CD14-positive monocyte (primary cell): ENCODE data around the gene PSD. TPM values are rescaled to one million over a fixed set of nuclear protein-coding genes. Genes with fewer than 3 reads are reported as not detected.

Source experiments
- DNase-seq, 3 donors: peaks; one replicate each; pipeline ENCODE4 v3.0.0-alpha.2; 2011 to 2022
- H2AFZ ChIP-seq: 2 replicates; pipeline ENCODE4 v1.6.0; 2012; ENCODE audit warnings: mild to moderate bottlenecking, low read depth, low read length, inconsistent platforms; ENCODE audit not compliant: insufficient read depth, poor library complexity, severe bottlenecking
- H3K27ac ChIP-seq, 2 donors: 1 replicate in 1 of 2; 2 replicates in 1 of 2; pipeline ENCODE4 v1.5.1; 2012 to 2013; ENCODE audit warnings: low read length in 2 of 2, control low read depth in 1 of 2, inconsistent platforms in 1 of 2, low read depth in 1 of 2, mild to moderate bottlenecking in 1 of 2
- H3K27me3 ChIP-seq, 2 donors: one replicate each; pipeline versions ENCODE4 v1.6.0 to v1.6.1; 2011 to 2013; ENCODE audit warnings: low read length in 2 of 2; ENCODE audit not compliant: control insufficient read depth in 2 of 2, insufficient read depth in 2 of 2
- H3K36me3 ChIP-seq, 2 donors: replicated peaks in 1 of 2; 1 replicate in 1 of 2; 2 replicates in 1 of 2; pipeline versions ENCODE4 v1.5.1 to v1.6.1; 2012 to 2013; ENCODE audit warnings: low read length in 2 of 2, control low read depth in 1 of 2, inconsistent platforms in 1 of 2, mild to moderate bottlenecking in 1 of 2; ENCODE audit not compliant: insufficient read depth in 2 of 2, control insufficient read depth in 1 of 2
- H3K4me1 ChIP-seq, 2 donors: 1 replicate in 1 of 2; 2 replicates in 1 of 2; pipeline versions ENCODE4 v1.5.1 to v1.6.1; 2012 to 2013; ENCODE audit warnings: low read length in 2 of 2, control low read depth in 1 of 2, inconsistent platforms in 1 of 2, mild to moderate bottlenecking in 1 of 2, moderate library complexity in 1 of 2; ENCODE audit not compliant: insufficient read depth in 2 of 2, control insufficient read depth in 1 of 2
- H3K4me2 ChIP-seq: replicated peaks from 2 replicates; pipeline ENCODE3; 2012; ENCODE audit warnings: low read length, moderate library complexity, mild to moderate bottlenecking; ENCODE audit not compliant: poor library complexity, severe bottlenecking; ENCODE audit errors: extremely low read depth
- H3K4me3 ChIP-seq, 3 experiments: fragments of 200-600 bp in 1 of 3; sonication (generic) in 1 of 3; replicated peaks in 1 of 3; 1 replicate in 2 of 3; 2 replicates in 1 of 3; pipeline ENCODE4 v1.5.1; 2011 to 2013; ENCODE audit warnings: low read length in 3 of 3, mild to moderate bottlenecking in 3 of 3, control low read depth in 2 of 3, low read depth in 2 of 3, inconsistent platforms in 1 of 3, moderate library complexity in 1 of 3
- H3K79me2 ChIP-seq: 2 replicates; pipeline ENCODE4 v1.6.0; 2012; ENCODE audit warnings: mild to moderate bottlenecking, control low read depth, inconsistent platforms, low read length, moderate library complexity; ENCODE audit not compliant: insufficient read depth
- H3K9ac ChIP-seq: 2 replicates; pipeline ENCODE4 v1.6.0; 2017; ENCODE audit warnings: low read length, mild to moderate bottlenecking; ENCODE audit not compliant: insufficient read depth, poor library complexity, severe bottlenecking
- H3K9me3 ChIP-seq, 2 donors: replicated peaks in 1 of 2; 1 replicate in 1 of 2; 2 replicates in 1 of 2; pipeline versions ENCODE4 v1.5.1 to v1.6.1; 2012 to 2013; ENCODE audit warnings: low read length in 2 of 2, control low read depth in 1 of 2; ENCODE audit not compliant: control insufficient read depth in 1 of 2, insufficient read depth in 1 of 2
- H4K20me1 ChIP-seq: 2 replicates; pipeline ENCODE4 v1.6.0; 2012; ENCODE audit warnings: mild to moderate bottlenecking, low read length, control low read depth, moderate library complexity; ENCODE audit not compliant: insufficient read depth
- H3K27ac Mint-ChIP-seq, 7 donors: one replicate each; pipeline ENCODE4 v1.8.0; 2020; ENCODE audit warnings: mild to moderate bottlenecking in 7 of 7, mixed read lengths in 7 of 7, moderate library complexity in 6 of 7, inconsistent platforms in 2 of 7
- H3K27me3 Mint-ChIP-seq, 3 donors: one replicate each; pipeline ENCODE4 v1.8.0; 2021 to 2022; ENCODE audit warnings: low read depth in 3 of 3, mild to moderate bottlenecking in 3 of 3, mixed read lengths in 3 of 3, moderate library complexity in 3 of 3, inconsistent platforms in 1 of 3
- H3K36me3 Mint-ChIP-seq, 2 donors: one replicate each; pipeline ENCODE4 v1.8.0; 2020; ENCODE audit warnings: mixed read lengths in 2 of 2, inconsistent platforms in 1 of 2, mild to moderate bottlenecking in 1 of 2
- H3K4me1 Mint-ChIP-seq: one replicate; pipeline ENCODE4 v1.8.0; 2020; ENCODE audit warnings: mild to moderate bottlenecking, mixed read lengths
- H3K4me3 Mint-ChIP-seq, 2 donors: one replicate each; pipeline ENCODE4 v1.8.0; 2020; ENCODE audit warnings: mild to moderate bottlenecking in 2 of 2, mixed read lengths in 2 of 2, moderate library complexity in 1 of 2
- H3K9me3 Mint-ChIP-seq, 7 donors: one replicate each; pipeline ENCODE4 v1.8.0; 2020 to 2022; ENCODE audit warnings: mixed read lengths in 7 of 7, mild to moderate bottlenecking in 6 of 7, moderate library complexity in 6 of 7, inconsistent platforms in 2 of 7
- CTCF ChIP-seq: fragments of 200-600 bp; IDR thresholded peaks from one replicate; pipeline ENCODE4 v1.8.0; 2022; ENCODE audit warnings: antibody characterized with exemption, mild to moderate bottlenecking
- WGBS: methylation state at CpG from one replicate; pipeline ENCODE4 v1.1.5; 2013; ENCODE audit warnings: missing lambda C conversion rate; ENCODE audit not compliant: insufficient coverage; 5-methylcytosine and 5-hydroxymethylcytosine counted together
- intact Hi-C, 2 donors: fragments of 100-400 bp; cut with micrococcal nuclease; formaldehyde crosslinking; loops; one replicate each; pipeline versions ENCODE4 v1.15.0 to v1.15.1; 2023
- polyA plus RNA-seq, 3 donors: library from polyadenylated mRNA; depleted of rRNA in 1 of 3; unstranded in 2 of 3; stranded (reverse) in 1 of 3; fragments of 300-500 nt in 2 of 3; fragments of >200 nt in 1 of 3; fragmentation: Illumina TruSeq in 2 of 3; gene quantifications; 1 replicate in 2 of 3; 2 replicates in 1 of 3; pipeline ENCODE4 v1.2.3, GENCODE V29; 2012 to 2021

The PSD gene
- polyA plus RNA-seq, 3 donors: 0.27 to 1.5 (median 1.1) TPM

DNA sequence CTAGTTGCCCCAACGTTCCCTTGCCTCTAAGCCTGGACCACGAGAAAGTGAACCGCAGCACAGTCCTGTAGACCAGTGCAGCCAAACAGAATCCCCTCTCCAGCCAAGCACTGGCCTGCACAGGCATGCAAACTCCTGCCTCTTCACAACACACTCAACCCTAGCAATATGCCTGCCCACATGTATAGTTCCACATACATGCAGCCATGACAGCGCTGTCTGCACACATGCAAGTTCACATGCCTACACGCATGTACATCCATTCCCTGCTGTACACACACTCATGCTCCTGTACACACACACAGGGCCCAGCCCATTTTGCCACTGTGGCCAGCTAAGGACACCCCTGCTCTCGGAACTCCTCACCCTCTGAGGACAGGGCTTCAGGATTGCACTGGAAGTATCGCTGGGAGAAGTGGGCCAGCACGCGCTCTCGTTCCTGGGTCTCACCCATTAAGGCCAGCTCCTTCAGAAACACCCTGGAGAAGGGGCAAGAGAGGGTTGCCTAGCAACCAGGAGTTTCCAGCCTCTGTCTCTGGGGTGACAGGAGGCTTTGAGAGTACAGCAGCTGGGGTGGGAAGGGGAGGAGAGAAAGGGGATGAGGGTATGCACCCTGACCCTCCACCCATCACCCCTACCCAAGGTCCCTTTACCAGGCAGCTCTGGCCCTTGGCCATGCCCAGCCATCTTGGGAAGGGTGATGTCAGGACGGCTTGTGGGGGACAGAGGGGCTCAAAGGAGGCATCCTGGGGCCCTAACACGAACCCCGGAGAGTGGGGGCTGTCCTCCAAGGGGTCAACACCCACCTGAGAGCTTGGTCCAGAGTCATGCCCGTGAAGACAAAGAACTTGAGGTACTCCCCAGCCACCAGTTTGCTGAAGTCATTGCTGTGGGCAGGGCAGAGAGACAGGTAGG, 7.0 kb downstream of the PSD start:
- no peak for DNase-seq
- Mint-ChIP-seq H3K9me3 (peaks cover 0 to 17% (median 11%) of the 10 kb centered on the region in 7 donors), H3K27me3 (peaks cover 59 to 83% (median 60%) of the 10 kb centered on the region in 3 donors)

More for the DNA sequence above, 7.0 kb downstream of the PSD start:
- Histone ChIP-seq H3K27ac (no peak overlapping the region), H3K27me3 (peaks cover 50 to 68% of the 10 kb centered on the region in 2 donors), H2AFZ (no peak overlapping the region), H3K4me1 (peaks cover 6 to 22% of the 10 kb centered on the region in 2 donors), H3K9me3 (peaks cover 0 to 35% of the 10 kb centered on the region in 2 donors), H4K20me1 (no peaks in the 10 kb centered on the region), H3K9ac (no peak overlapping the region), H3K4me2 (no peak overlapping the region), H3K79me2 (no peaks in the 10 kb centered on the region), H3K4me3 (no peak overlapping the region), H3K36me3 (no peaks in the 10 kb centered on the region)
- TF ChIP-seq CTCF: no peak
- Mint-ChIP-seq H3K4me3 (peak overlapping the region in 1 of 2 donors; percentile 80), H3K36me3 (peaks cover 4 to 15% of the 10 kb centered on the region in 2 donors), H3K27ac (no peak overlapping the region), H3K4me1 (peaks cover 25% of the 10 kb centered on the region)
- intact Hi-C loops: no loop called here
- WGBS: 89% methylated on average over 13 of the region's 14 CpGs
